Neural cell (in vitro differentiated cells): ENCODE measurements around the gene ARNT2.

ENCODE experiments used
- CTCF ChIP-seq: fragments of 450-650 bp; IDR thresholded peaks from 2 replicates; pipeline ENCODE4 v1.5.1; 2014; ENCODE audit warnings: antibody characterized with exemption, mild to moderate bottlenecking, moderate library complexity; ENCODE audit not compliant: poor library complexity, severe bottlenecking
- EP300 ChIP-seq: fragments of 450-650 bp; conservative IDR thresholded peaks from 2 replicates; pipeline ENCODE4 v1.6.1; 2014; ENCODE audit warnings: antibody characterized with exemption, mild to moderate bottlenecking, moderate library complexity; ENCODE audit not compliant: poor library complexity, severe bottlenecking
- EZH2 ChIP-seq: fragments of 200-600, 300-800 bp; shearing (Covaris generic), sonication (generic); IDR thresholded peaks from 2 replicates; pipeline ENCODE4 v1.6.1; 2014; ENCODE audit warnings: antibody characterized with exemption, low read length, borderline replicate concordance, mild to moderate bottlenecking; ENCODE audit not compliant: insufficient read depth, poor library complexity, severe bottlenecking
- SMC3 ChIP-seq: fragments of 450-650 bp; conservative IDR thresholded peaks from 2 replicates; pipeline ENCODE4 v1.6.1; 2014; ENCODE audit warnings: antibody characterized with exemption, mild to moderate bottlenecking, moderate library complexity; ENCODE audit not compliant: poor library complexity

GRCh38 chr15:80557441-80558234 is 153.5 kb downstream of the ARNT2 start:
- TF ChIP-seq CTCF (no peak), EP300 (no peak), EZH2 (no peak), SMC3 (no peak)
